ENCODE measurements around the gene KLRC4. TPM values are rescaled to one million over a fixed set of nuclear protein-coding genes. Genes with fewer than 3 reads are reported as not detected.
A peak's percentile ranks its signal among the peaks of the same experiment; 100 is the strongest.
"Not testable (repeated sequence)": the region's sequence is repeated elsewhere in the genome, so short reads cannot be mapped to it uniquely, and the experiment has no call there.

Gene KLRC4
- total RNA-seq, 3 donors from 2014 or later (not counting 1 experiment from before 2014, with no cell fraction given), result 15.9 to 54.7 (median 51.4) TPM

GRCh38 chr12:10374624-10375018, 34.9 kb downstream of the KLRC4 start:
- peak overlapping the region; percentile 75 for H3K4me3 Mint-ChIP-seq
- no peaks in the 10 kb centered on the region for H3K9me3 Mint-ChIP-seq
- Histone ChIP-seq H3K4me3 (ENCODE audit: low read length) (no peak overlapping the region), H3K4me1 (ENCODE audit: control insufficient read depth, insufficient read depth, low read length) (peaks cover 43% of the 10 kb centered on the region), H3K36me3 (ENCODE audit: control insufficient read depth, insufficient read depth, low read length) (peaks cover 91% of the 10 kb centered on the region), H3K27me3 (ENCODE audit: control insufficient read depth, insufficient read depth, low read length) (no peaks in the 10 kb centered on the region), H3K9me3 (ENCODE audit: control insufficient read depth, insufficient read depth, low read length) (no peaks in the 10 kb centered on the region), H3K27ac (ENCODE audit: low read length) (peak overlapping the region; percentile 62)
- DNase-seq, result no peak
- peaks cover 47% of the 10 kb centered on the region for H3K36me3 Mint-ChIP-seq
- peaks cover 69 to 70% of the 10 kb centered on the region in 2 donors for H3K4me1 Mint-ChIP-seq
- no peaks in the 10 kb centered on the region for H3K27me3 Mint-ChIP-seq (ENCODE audit: low read depth in 2 of 2)
- WGBS (ENCODE audit: insufficient coverage), result 54% methylated on average over 2 of the region's 3 CpGs
- no peak for ATAC-seq
- peak overlapping the region in 1 of 2 donors; percentile 85 for H3K27ac Mint-ChIP-seq
- intact Hi-C loops (cut with micrococcal nuclease), result loop anchor here (5.0 kb wide), 1 partner anchor 33 kb away; the partner anchor contains the start of gene KLRC4
- TF ChIP-seq, protein P1, sequence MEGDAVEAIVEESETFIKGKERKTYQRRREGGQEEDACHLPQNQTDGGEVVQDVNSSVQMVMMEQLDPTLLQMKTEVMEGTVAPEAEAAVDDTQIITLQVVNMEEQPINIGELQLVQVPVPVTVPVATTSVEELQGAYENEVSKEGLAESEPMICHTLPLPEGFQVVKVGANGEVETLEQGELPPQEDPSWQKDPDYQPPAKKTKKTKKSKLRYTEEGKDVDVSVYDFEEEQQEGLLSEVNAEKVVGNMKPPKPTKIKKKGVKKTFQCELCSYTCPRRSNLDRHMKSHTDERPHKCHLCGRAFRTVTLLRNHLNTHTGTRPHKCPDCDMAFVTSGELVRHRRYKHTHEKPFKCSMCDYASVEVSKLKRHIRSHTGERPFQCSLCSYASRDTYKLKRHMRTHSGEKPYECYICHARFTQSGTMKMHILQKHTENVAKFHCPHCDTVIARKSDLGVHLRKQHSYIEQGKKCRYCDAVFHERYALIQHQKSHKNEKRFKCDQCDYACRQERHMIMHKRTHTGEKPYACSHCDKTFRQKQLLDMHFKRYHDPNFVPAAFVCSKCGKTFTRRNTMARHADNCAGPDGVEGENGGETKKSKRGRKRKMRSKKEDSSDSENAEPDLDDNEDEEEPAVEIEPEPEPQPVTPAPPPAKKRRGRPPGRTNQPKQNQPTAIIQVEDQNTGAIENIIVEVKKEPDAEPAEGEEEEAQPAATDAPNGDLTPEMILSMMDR (IDR thresholded peaks at IDR 0.05), result no peak

GRCh38 chr12:10372559-10372958, 37.0 kb downstream of the KLRC4 start:
- peaks cover 0 to 2% of the 10 kb centered on the region in 2 donors for H3K9me3 Mint-ChIP-seq
- H3K36me3 Mint-ChIP-seq, result peaks cover 55% of the 10 kb centered on the region
- WGBS (ENCODE audit: insufficient coverage), result 24% methylated on average over 1 of the region's 1 CpG

DNA sequence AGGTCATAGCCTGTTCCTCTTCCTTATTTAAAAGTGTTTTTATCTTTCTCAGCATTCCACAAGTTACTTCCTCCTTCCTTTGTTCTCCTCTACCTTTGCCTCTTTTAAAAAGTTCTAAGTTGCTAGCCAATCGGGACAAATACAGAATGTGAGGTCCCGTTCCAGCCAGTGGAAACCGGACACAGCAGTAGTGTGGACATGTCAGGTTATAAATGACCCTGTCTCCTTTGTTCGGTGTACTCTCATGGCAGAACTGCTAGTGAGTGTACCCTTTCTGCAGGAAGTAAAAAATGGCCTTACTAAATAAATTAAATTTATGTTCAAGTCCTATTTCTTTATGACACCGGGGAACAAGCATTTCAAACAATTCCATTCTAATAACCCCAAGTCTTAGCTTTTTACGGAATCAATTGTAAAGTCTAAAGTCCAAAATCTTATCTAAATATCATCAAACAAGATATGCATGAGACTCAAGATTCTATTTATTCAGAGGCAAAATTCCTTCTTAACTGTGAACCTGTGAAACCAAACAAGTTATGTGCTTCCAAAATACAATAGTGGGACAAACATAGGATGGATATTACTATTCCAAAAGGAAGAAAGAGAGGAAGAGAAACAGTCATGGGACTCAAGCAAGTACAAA, 37.5 kb downstream of the KLRC4 start:
- not testable (repeated sequence) for H3K27me3 ChIP-seq (ENCODE audit: control insufficient read depth, insufficient read depth, low read length); H3K27me3 Mint-ChIP-seq (ENCODE audit: low read depth in 2 of 2); DNase-seq; H3K4me3 ChIP-seq (ENCODE audit: low read length); ATAC-seq; H3K9me3 Mint-ChIP-seq; H3K9me3 ChIP-seq (ENCODE audit: control insufficient read depth, insufficient read depth, low read length)
- peaks cover 83% of the 10 kb centered on the region for H3K36me3 ChIP-seq (ENCODE audit: control insufficient read depth, insufficient read depth, low read length)
- peak overlapping the region; percentile 35 for H3K27ac ChIP-seq (ENCODE audit: low read length)
- peaks cover 52% of the 10 kb centered on the region for H3K4me1 ChIP-seq (ENCODE audit: control insufficient read depth, insufficient read depth, low read length)
- H3K27ac Mint-ChIP-seq, result peak overlapping the region in 1 of 2 donors; percentile 85
- H3K4me1 Mint-ChIP-seq, result peaks cover 58 to 78% of the 10 kb centered on the region in 2 donors
- peak overlapping the region; percentile 73 for H3K4me3 Mint-ChIP-seq
- H3K36me3 Mint-ChIP-seq, result peaks cover 58% of the 10 kb centered on the region
- intact Hi-C loops (cut with micrococcal nuclease), result loop anchor here (5.0 kb wide), 1 partner anchor 35 kb away; the partner anchor contains the start of gene KLRC4
- 51% methylated on average over 6 of the region's 6 CpGs for WGBS (ENCODE audit: insufficient coverage)

More at GRCh38 chr12:10372559-10372958, 37.0 kb downstream of the KLRC4 start:
- peak in 1 of 2 donors; percentile 35 for DNase-seq
- H3K4me1 Mint-ChIP-seq, result peaks cover 58 to 76% of the 10 kb centered on the region in 2 donors
- Histone ChIP-seq H3K36me3 (ENCODE audit: control insufficient read depth, insufficient read depth, low read length) (peaks cover 83% of the 10 kb centered on the region), H3K27ac (ENCODE audit: low read length) (peak overlapping the region; percentile 35), H3K4me3 (ENCODE audit: low read length) (no peak overlapping the region), H3K4me1 (ENCODE audit: control insufficient read depth, insufficient read depth, low read length) (peaks cover 49% of the 10 kb centered on the region), H3K9me3 (ENCODE audit: control insufficient read depth, insufficient read depth, low read length) (no peaks in the 10 kb centered on the region), H3K27me3 (ENCODE audit: control insufficient read depth, insufficient read depth, low read length) (no peaks in the 10 kb centered on the region)
- peak overlapping the region; percentile 41 for H3K4me3 Mint-ChIP-seq
- TF ChIP-seq, protein P1 (IDR thresholded peaks at IDR 0.05), result no peak
- intact Hi-C loops (cut with micrococcal nuclease), result loop anchor here (5.0 kb wide), 1 partner anchor 35 kb away; the partner anchor contains the start of gene KLRC4
- peak; percentile 60 to 84 (median 82) for ATAC-seq
- peak overlapping the region in 1 of 2 donors; percentile 85 for H3K27ac Mint-ChIP-seq
- H3K27me3 Mint-ChIP-seq (ENCODE audit: low read depth in 2 of 2), result no peaks in the 10 kb centered on the region

Measured in natural killer cell (primary cell).